WTC11 (cell line): ENCODE measurements around the gene SHC2.

ENCODE experiments used
- CREM ChIP-seq: sonication (generic); formaldehyde crosslinking; IDR thresholded peaks from 2 replicates; pipeline ENCODE4 v1.8.1; 2022; ENCODE audit warnings: mild to moderate bottlenecking, missing genetic modification reagents, moderate library complexity
- CTCF ChIP-seq: fragments of 200-600 bp; IDR thresholded peaks from 2 replicates; pipeline ENCODE4 v1.8.0; 2022; ENCODE audit warnings: antibody characterized with exemption
- ESRRA ChIP-seq: sonication (generic); formaldehyde crosslinking; IDR thresholded peaks from 2 replicates; pipeline ENCODE4 v1.8.1; 2022; ENCODE audit warnings: mild to moderate bottlenecking, missing genetic modification reagents, borderline replicate concordance
- MXD4 ChIP-seq: fragments of 250-450 bp; sonication (Bioruptor Pico); IDR thresholded peaks from 2 replicates; pipeline ENCODE4 v1.8.0; 2021; ENCODE audit warnings: mild to moderate bottlenecking, moderate library complexity, borderline replicate concordance
- ZNF232 ChIP-seq: sonication (generic); formaldehyde crosslinking; IDR thresholded peaks from 2 replicates; pipeline ENCODE4 v1.8.0; 2022; ENCODE audit warnings: mild to moderate bottlenecking, missing genetic modification reagents
- ZNF281 ChIP-seq: sonication (generic); formaldehyde crosslinking; IDR thresholded peaks from 2 replicates; pipeline ENCODE4 v1.8.0; 2023; ENCODE audit warnings: mild to moderate bottlenecking, missing genetic modification reagents
- ZNF423 ChIP-seq: fragments of 250-450 bp; sonication (Bioruptor Pico); IDR thresholded peaks from 2 replicates; pipeline ENCODE4 v2.1.2; 2022; ENCODE audit warnings: mild to moderate bottlenecking, moderate library complexity

GRCh38 chr19:419721-420515 lies 40.9 kb downstream of the SHC2 start:
- TF ChIP-seq ZNF281 (CRISPR knock-in tag) (no peak), CTCF (no peak), ZNF232 (CRISPR knock-in tag) (no peak), MXD4 (CRISPR knock-in tag) (no peak), CREM (CRISPR knock-in tag) (no peak), ESRRA (no peak), ZNF423 (CRISPR knock-in tag) (no peak)
